ENCODE results near the gene PRKCH.
"Not testable (repeated sequence)": the region's sequence is repeated elsewhere in the genome, so short reads cannot be mapped to it uniquely, and the experiment has no call there.

The PRKCH gene

GRCh38 chr14:61462566-61463193, 141.3 kb downstream of the PRKCH start:
- no peak for DNase-seq

GRCh38 chr14:61463664-61464285, 142.4 kb downstream of the PRKCH start:
- DNase-seq: no peak

GRCh38 chr14:61464539-61465320, 143.4 kb downstream of the PRKCH start:
- not testable (repeated sequence) for DNase-seq

- DNase-seq: no peak
These were observed 145.0 kb downstream of the PRKCH start for GRCh38 chr14:61466249-61466904.

- DNase-seq: no peak
These were observed 145.5 kb downstream of the PRKCH start for GRCh38 chr14:61466905-61467280.

- DNase-seq: no peak
These were observed 145.9 kb downstream of the PRKCH start for GRCh38 chr14:61467296-61467695.

- no peak for DNase-seq
These were observed 146.9 kb downstream of the PRKCH start for GRCh38 chr14:61468063-61468825.

- no peak for DNase-seq
These were observed 148.4 kb downstream of the PRKCH start for GRCh38 chr14:61469781-61470180.

- DNase-seq: no peak
These were observed 149.0 kb downstream of the PRKCH start for GRCh38 chr14:61470261-61470960.

GRCh38 chr14:61470961-61471293, 149.5 kb downstream of the PRKCH start:
- DNase-seq: no peak

GRCh38 chr14:61471297-61472005, 150.1 kb downstream of the PRKCH start:
- no peak for DNase-seq

- no peak for DNase-seq
These were observed 150.8 kb downstream of the PRKCH start for GRCh38 chr14:61472011-61472672.

GRCh38 chr14:61472801-61473376, 151.5 kb downstream of the PRKCH start:
- no peak for DNase-seq

GRCh38 chr14:61474015-61474414, 152.6 kb downstream of the PRKCH start:
- DNase-seq: no peak

- no peak for DNase-seq
These were observed 153.3 kb downstream of the PRKCH start for GRCh38 chr14:61474701-61475100.

- DNase-seq: peak; percentile 83
These were observed 153.9 kb downstream of the PRKCH start for GRCh38 chr14:61475316-61475715.

- DNase-seq: no peak
These were observed 154.8 kb downstream of the PRKCH start for GRCh38 chr14:61476105-61476753.

GRCh38 chr14:61476754-61477410, 155.5 kb downstream of the PRKCH start:
- no peak for DNase-seq

- no peak for DNase-seq
These were observed 156.5 kb downstream of the PRKCH start for GRCh38 chr14:61477712-61478462.

Measured in DMS53 (cell line).